Body of pancreas (tissue), 4 donors: ENCODE measurements around the gene SHROOM2. TPM values are rescaled to one million over a fixed set of nuclear protein-coding genes. Genes with fewer than 3 reads are reported as not detected.
A peak's percentile ranks its signal among the peaks of the same experiment; 100 is the strongest.

Source experiments
- ATAC-seq: fragments of 150-250 bp; one replicate; pipeline ENCODE4 v1.9.1; 2016
- DNase-seq, 4 donors: peaks; one replicate each; pipeline ENCODE4 v3.0.0-alpha.2; 2019
- H3K27ac ChIP-seq, 4 donors: fragments of 200-600 bp; sonication (generic); 1 replicate in 3 of 4; 2 replicates in 1 of 4; pipeline versions ENCODE4 v1.5.1 to v1.6.1; 2016 to 2019; ENCODE audit warnings: mild to moderate bottlenecking in 1 of 4, mixed read lengths in 1 of 4, moderate library complexity in 1 of 4
- H3K27me3 ChIP-seq, 2 donors: fragments of 200-600 bp; sonication (generic); one replicate each; pipeline ENCODE4 v1.6.0; 2016; ENCODE audit warnings: mild to moderate bottlenecking in 1 of 2
- H3K36me3 ChIP-seq, 2 donors: fragments of 200-600 bp; sonication (generic); replicated peaks in 1 of 2; 2 replicates each; pipeline ENCODE4 v1.5.1; 2016; ENCODE audit warnings: low read depth in 2 of 2; ENCODE audit not compliant: insufficient read depth in 1 of 2
- H3K4me1 ChIP-seq: fragments of 200-600 bp; sonication (generic); one replicate; pipeline ENCODE4 v1.6.0; 2016
- H3K4me3 ChIP-seq, 2 donors: fragments of 200-600 bp; sonication (generic); 1 replicate in 1 of 2; 2 replicates in 1 of 2; pipeline ENCODE4 v1.5.1; 2016 to 2019
- H3K9me3 ChIP-seq, 3 donors: fragments of 200-600 bp; sonication (generic); 1 replicate in 2 of 3; 2 replicates in 1 of 3; pipeline ENCODE4 v1.5.1; 2016
- POLR2A ChIP-seq, 3 donors: fragments of 450-650 bp; IDR thresholded peaks; one replicate each; pipeline ENCODE4 v1.6.1; 2016; ENCODE audit warnings: antibody characterized with exemption in 3 of 3, mild to moderate bottlenecking in 2 of 3
- WGBS, 2 donors: methylation state at CpG; one replicate each; pipeline ENCODE4 v1.1.5; 2017; 5-methylcytosine and 5-hydroxymethylcytosine counted together
- intact Hi-C: fragments of 100-400 bp; cut with DNase I; formaldehyde crosslinking; loops from one replicate; pipeline ENCODE4 v1.15.1; 2023
- total RNA-seq, 2 donors: library from RNA; depleted of rRNA; stranded (reverse); fragments of >200 nt; gene quantifications; one replicate each; pipeline ENCODE4 v1.1.0, GENCODE V29; 2016
- TF ChIP-seq, protein P1 (sequence below), 7 experiments: fragments of 450-650 bp in 4 of 7; fragments of 200-600 bp in 3 of 7; sonication (generic) in 3 of 7; IDR thresholded peaks; one replicate each; pipeline ENCODE4 v1.5.1; 2016 to 2019; ENCODE audit warnings: antibody characterized with exemption in 7 of 7

Gene SHROOM2
- total RNA-seq, 2 donors from 2014 or later, result 9.9 TPM

DNA sequence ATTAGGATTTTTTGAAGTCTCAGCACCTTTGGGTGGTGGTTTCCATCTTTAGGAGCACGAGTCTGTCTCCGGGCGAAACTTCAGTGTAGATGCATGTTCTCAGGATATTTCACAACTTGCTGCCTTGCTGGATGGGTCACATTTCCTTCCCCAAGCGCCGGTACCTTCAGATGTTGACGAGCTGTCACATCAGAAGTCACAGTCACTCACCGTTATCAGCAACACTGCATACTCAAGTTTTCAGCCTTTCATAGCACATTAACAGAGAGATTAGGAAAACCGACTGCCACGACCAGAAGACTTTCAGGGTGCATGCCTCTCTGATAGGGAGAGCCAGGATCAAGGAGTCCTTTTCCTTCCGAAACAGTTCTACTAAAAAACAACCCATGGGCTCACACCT lies 77.8 kb downstream of the SHROOM2 start:
- TF ChIP-seq, protein P1, sequence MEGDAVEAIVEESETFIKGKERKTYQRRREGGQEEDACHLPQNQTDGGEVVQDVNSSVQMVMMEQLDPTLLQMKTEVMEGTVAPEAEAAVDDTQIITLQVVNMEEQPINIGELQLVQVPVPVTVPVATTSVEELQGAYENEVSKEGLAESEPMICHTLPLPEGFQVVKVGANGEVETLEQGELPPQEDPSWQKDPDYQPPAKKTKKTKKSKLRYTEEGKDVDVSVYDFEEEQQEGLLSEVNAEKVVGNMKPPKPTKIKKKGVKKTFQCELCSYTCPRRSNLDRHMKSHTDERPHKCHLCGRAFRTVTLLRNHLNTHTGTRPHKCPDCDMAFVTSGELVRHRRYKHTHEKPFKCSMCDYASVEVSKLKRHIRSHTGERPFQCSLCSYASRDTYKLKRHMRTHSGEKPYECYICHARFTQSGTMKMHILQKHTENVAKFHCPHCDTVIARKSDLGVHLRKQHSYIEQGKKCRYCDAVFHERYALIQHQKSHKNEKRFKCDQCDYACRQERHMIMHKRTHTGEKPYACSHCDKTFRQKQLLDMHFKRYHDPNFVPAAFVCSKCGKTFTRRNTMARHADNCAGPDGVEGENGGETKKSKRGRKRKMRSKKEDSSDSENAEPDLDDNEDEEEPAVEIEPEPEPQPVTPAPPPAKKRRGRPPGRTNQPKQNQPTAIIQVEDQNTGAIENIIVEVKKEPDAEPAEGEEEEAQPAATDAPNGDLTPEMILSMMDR (IDR thresholded peaks at IDR 0.05), result no peak
- no peak for TF ChIP-seq POLR2A (IDR thresholded peaks at IDR 0.05)
- Histone ChIP-seq H3K27ac (no peak overlapping the region), H3K9me3 (no peaks in the 10 kb centered on the region), H3K4me1 (no peaks in the 10 kb centered on the region), H3K27me3 (no peaks in the 10 kb centered on the region), H3K4me3 (no peak overlapping the region), H3K36me3 (no peaks in the 10 kb centered on the region)
- WGBS, 2 donors, result 17% methylated on average over 10 of the region's 10 CpGs; no CpG with 5 or more reads in 1 of the 2 donors
- ATAC-seq, result no peak
- peak in 1 of 4 donors; percentile 12 for DNase-seq
- intact Hi-C loops, result no loop called here

DNA sequence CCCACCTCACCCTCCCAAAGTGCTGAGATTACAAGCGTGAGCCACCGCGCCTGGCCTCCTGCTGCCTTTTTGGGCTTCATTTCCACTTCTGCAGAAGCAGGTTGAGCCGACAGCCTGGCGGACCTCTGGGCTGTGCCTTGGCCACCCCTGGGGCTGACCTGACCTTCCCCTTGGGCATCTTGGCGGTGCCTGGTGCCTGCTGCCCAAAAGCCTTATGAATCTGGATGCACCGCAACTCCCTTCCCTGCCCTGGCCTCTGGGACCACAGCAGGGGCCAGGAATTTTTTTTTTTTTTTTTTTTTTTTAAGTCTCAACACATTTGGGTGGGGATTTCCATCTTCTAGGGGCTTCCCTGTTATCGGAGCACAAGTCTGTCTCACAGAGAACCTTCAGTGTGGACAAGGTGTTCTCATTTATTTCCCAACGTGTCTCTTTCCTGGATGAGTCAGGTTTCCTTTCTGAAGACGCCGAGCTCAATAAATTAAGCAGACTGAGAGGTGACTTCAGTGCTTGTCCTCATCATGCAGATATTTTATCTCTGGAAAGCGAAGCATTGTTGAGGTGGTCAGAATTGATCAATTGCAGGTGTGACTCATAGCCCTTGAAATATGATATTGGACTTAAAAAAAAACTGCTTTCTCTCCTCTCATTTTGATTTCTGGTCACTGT lies 79.7 kb downstream of the SHROOM2 start:
- ATAC-seq (peak; percentile 58), DNase-seq (no peak)
- no peak for TF ChIP-seq POLR2A (IDR thresholded peaks at IDR 0.05)
- TF ChIP-seq, protein P1 (IDR thresholded peaks at IDR 0.05), result no peak
- Histone ChIP-seq H3K4me3 (no peak overlapping the region), H3K36me3 (no peaks in the 10 kb centered on the region), H3K4me1 (no peaks in the 10 kb centered on the region), H3K27ac (no peak overlapping the region), H3K9me3 (no peaks in the 10 kb centered on the region), H3K27me3 (no peaks in the 10 kb centered on the region)
- 54 to 83% methylated on average over 7 to 10 of the region's 12 CpGs for WGBS, 2 donors
- intact Hi-C loops, result no loop called here

DNA sequence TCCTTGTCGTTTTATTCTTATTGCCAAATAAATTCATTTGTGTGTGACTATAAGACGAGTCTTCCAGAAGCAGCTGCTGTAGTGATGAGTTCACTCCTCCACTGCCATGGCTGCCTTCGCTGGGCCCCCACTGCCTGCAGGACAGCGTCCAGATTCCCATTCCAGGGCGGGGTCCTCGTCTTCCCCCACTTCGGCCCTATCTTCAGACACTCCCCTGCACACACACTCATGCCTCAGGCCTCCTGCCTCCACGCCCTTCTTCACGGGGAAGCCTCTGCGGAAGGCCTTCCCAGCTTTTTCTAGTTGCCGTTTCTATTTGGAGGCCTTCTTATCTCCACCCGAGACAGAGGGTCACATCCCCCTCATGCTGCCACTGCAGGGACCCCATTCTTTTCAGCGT lies 80.4 kb downstream of the SHROOM2 start:
- WGBS, 2 donors, result 69 to 76% methylated on average over 13 of the region's 13 CpGs
- TF ChIP-seq, protein P1 (IDR thresholded peaks at IDR 0.05), result no peak
- no peak for TF ChIP-seq POLR2A (IDR thresholded peaks at IDR 0.05)
- H3K9me3 ChIP-seq, result no peaks in the 10 kb centered on the region
- no peaks in the 10 kb centered on the region for H3K36me3 ChIP-seq
- H3K4me3 ChIP-seq, result no peak overlapping the region
- peak overlapping the region in 2 of 4 donors; percentile 17 to 26 for H3K27ac ChIP-seq
- H3K27me3 ChIP-seq, result no peaks in the 10 kb centered on the region
- H3K4me1 ChIP-seq, result no peaks in the 10 kb centered on the region
- intact Hi-C loops, result no loop called here
- no peak for DNase-seq
- no peak for ATAC-seq

DNA sequence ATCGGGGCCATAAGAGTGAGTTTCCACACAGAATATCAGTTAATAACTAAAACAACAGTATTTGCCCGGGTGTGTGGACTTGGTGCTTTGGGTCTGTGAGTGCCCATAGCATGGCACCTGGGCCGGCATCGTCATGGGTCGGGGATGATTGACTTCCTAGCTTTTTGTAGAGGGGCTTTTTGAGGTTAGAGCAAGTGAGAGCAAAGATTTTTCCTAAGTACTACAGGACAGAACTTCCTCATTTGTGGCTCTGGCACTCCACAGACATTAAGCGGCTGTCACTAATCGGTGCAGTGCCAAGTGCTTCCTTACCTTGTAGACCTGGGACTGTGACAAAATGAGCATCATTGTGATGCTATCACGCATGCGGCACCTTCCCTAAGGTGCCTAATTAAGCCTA lies 81.0 kb downstream of the SHROOM2 start:
- ATAC-seq (no peak), DNase-seq (no peak)
- H3K27ac ChIP-seq, result peak overlapping the region in 2 of 4 donors; percentile 17 to 26
- H3K9me3 ChIP-seq, result no peaks in the 10 kb centered on the region
- TF ChIP-seq, protein P1 (IDR thresholded peaks at IDR 0.05), result no peak
- no peak for TF ChIP-seq POLR2A (IDR thresholded peaks at IDR 0.05)
- H3K4me3 ChIP-seq, result no peak overlapping the region
- H3K36me3 ChIP-seq, result no peaks in the 10 kb centered on the region
- no peaks in the 10 kb centered on the region for H3K4me1 ChIP-seq
- H3K27me3 ChIP-seq, result no peaks in the 10 kb centered on the region
- 45 to 65% methylated on average over 2 to 8 of the region's 9 CpGs for WGBS, 2 donors
- intact Hi-C loops, result no loop called here

DNA sequence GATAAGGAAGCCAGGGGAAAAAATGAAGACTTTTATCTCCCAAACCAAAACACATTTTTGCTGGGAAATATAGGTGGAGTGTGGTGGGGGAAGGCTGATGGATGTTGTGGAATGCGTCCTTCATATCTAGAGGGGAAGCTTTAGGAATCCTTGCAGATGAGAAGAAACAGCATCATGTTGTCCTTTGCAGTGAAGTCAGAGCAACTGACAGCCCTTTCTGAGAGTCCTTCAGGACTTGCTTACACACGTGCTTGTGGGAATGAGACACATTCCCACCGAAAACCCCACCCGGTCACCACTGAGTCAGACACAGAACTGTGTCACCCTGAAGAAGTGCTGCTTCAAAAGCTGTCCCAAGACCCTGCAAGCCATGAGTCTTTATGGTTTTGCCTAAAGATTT lies 81.5 kb downstream of the SHROOM2 start:
- H3K27ac ChIP-seq, result no peak overlapping the region
- WGBS, 2 donors, result 68 to 75% methylated on average over 4 of the region's 4 CpGs

More for the DNA sequence above, 81.5 kb downstream of the SHROOM2 start:
- DNase-seq (no peak), ATAC-seq (no peak)
- Histone ChIP-seq H3K9me3 (no peaks in the 10 kb centered on the region), H3K4me1 (no peaks in the 10 kb centered on the region), H3K4me3 (no peak overlapping the region), H3K27me3 (no peaks in the 10 kb centered on the region), H3K36me3 (no peaks in the 10 kb centered on the region)
- TF ChIP-seq, protein P1 (IDR thresholded peaks at IDR 0.05), result no peak
- TF ChIP-seq POLR2A (IDR thresholded peaks at IDR 0.05), result no peak
- intact Hi-C loops, result no loop called here
